SU-DHL-6 (cell line): ENCODE data around the gene TRIM38.

Source experiments
- EZH2phosphoT487 ChIP-seq: fragments of 200-600 bp; sonication (generic), shearing (Covaris generic); conservative IDR thresholded peaks from 2 replicates; pipeline ENCODE4 v1.6.1; 2018; ENCODE audit warnings: mild to moderate bottlenecking, antibody characterized with exemption, low read length, moderate library complexity, mixed read lengths
- TF ChIP-seq, protein P1 (sequence below): fragments of 200-600 bp; sonication (generic); IDR thresholded peaks from one replicate; pipeline ENCODE4 v1.5.1; 2017; ENCODE audit warnings: antibody characterized with exemption, mild to moderate bottlenecking, low read length, moderate library complexity; ENCODE audit not compliant: insufficient read depth, poor library complexity, severe bottlenecking

DNA sequence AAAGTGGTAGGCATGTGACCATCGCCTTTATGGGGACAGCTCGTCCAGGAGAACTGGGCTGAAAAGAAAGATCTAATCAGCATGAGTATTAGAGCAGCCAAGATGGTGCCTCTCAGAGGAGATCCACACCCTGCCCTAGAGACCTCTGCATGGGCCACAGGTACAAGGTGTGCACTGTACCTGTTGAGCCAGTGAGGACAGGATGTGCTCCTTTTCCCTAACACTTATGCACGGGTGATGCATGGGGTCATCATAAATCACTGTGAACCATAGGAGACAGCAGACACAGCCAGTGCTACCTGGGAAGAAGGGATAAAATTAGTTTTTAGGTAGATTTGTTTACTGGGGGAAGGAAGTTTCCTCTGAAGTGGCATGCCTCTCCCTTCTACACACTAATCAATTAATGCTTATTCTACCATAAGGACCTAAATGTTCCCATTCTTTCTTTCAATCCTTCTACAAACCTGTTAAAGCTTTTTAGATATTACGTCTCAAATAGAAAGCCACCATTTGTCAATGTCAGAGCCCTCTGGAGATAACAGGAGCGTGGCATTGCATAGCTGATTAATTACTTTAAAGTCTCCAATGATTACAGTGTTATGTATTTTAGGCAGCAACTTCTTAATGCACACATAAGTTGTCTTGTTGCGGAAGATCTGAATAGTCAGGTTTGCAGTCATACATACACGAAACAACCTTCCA is 45.7 kb upstream of the TRIM38 start:
- TF ChIP-seq, protein P1, sequence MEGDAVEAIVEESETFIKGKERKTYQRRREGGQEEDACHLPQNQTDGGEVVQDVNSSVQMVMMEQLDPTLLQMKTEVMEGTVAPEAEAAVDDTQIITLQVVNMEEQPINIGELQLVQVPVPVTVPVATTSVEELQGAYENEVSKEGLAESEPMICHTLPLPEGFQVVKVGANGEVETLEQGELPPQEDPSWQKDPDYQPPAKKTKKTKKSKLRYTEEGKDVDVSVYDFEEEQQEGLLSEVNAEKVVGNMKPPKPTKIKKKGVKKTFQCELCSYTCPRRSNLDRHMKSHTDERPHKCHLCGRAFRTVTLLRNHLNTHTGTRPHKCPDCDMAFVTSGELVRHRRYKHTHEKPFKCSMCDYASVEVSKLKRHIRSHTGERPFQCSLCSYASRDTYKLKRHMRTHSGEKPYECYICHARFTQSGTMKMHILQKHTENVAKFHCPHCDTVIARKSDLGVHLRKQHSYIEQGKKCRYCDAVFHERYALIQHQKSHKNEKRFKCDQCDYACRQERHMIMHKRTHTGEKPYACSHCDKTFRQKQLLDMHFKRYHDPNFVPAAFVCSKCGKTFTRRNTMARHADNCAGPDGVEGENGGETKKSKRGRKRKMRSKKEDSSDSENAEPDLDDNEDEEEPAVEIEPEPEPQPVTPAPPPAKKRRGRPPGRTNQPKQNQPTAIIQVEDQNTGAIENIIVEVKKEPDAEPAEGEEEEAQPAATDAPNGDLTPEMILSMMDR: no peak
- TF ChIP-seq EZH2phosphoT487: no peak
